T1000 (cell line): ENCODE results near the gene TRPV5.

Source experiments
- DNase-seq: peaks from one replicate; lab custom pipeline; 2025; ENCODE audit warnings: mixed read lengths; lab: John Stamatoyannopoulos, UW

The TRPV5 gene

GRCh38 chr7:142940966-142941535, 7.5 kb upstream of the TRPV5 start:
- no peak for DNase-seq

- no peak for DNase-seq
Measured at GRCh38 chr7:142939226-142939910, 5.8 kb upstream of the TRPV5 start, which contains the start of gene LLCFC1. TSS of gene LLCFC1 (plus strand) at chr7:142939484. CDS start at chr7:142939622, 138 bp downstream.

DNA sequence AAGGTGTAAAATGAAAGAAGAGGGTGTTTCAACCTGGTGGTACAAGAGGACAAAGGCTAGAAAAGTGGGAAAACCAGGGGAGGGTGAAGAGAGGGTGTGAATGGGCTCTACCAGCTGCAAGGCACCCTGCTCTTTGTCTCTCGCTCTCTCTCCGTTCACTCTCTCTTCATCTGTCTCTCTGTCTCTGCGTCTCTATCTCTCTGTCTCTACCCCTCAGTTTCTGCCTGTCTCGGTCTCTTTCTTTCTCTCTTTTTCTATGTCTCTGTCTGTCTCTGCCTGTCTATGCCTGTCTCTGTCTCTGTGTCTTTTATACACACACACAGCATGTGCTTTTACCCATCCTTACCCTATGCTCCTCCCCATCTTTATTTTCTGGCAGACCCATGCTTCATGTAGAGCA, 5.1 kb upstream of the TRPV5 start:
- no peak for DNase-seq

GRCh38 chr7:142935941-142936565, 2.5 kb upstream of the TRPV5 start:
- DNase-seq, result no peak

GRCh38 chr7:142934056-142934455, 510 bp upstream of the TRPV5 start:
- DNase-seq, result no peak

- DNase-seq, result no peak
Measured at GRCh38 chr7:142933092-142933475, 462 bp downstream of the TRPV5 start.

GRCh38 chr7:142932386-142933091, 1.0 kb downstream of the TRPV5 start:
- no peak for DNase-seq

DNA sequence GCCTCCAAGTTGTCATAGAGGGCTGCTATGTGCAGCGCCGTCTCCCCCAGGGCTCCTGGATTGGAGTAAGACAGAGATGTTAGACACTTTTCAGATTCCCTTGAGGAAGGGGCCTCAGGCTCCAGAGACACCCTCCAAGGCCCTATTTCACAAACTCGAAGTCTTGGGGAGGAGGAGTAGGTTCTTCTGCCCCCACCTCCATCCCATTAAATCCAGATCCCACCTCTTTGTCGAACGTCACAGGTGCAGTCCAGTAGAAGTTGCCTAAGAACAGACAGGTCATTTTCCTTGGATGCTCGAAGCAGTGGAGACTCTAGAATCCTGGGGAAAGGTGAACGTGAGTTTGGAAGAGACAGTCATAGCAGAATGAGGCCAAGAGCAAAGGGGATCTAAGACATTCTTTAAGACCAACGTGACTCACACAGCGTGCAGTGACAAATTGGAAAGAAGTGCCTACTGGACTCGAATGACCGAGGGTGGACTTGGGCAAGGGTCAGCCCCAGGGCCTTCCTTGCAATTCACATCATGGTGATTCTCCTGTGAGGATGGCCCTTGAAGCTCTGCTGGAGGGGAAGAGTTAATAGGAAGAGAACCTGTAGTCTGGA, 3.3 kb downstream of the TRPV5 start:
- DNase-seq, result no peak

DNA sequence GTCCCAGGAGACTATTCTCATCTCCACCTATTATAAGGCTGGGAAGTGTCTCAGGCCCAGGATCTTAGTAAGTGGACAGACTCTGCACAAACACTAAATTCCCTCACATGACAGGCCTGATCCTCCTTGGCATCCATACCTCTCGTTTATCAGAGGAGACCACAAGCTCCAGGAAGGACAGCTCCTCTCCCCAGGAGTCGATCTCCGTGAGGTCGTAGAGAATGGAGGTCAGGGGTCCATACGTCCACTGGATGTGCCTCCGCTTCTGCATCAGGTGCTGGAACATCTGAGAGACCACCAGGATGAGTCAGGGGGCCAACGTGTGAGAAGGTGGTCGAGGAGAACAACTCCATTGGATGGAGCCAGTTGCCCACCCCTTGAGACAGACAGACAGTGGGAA, 5.6 kb downstream of the TRPV5 start:
- no peak for DNase-seq

DNA sequence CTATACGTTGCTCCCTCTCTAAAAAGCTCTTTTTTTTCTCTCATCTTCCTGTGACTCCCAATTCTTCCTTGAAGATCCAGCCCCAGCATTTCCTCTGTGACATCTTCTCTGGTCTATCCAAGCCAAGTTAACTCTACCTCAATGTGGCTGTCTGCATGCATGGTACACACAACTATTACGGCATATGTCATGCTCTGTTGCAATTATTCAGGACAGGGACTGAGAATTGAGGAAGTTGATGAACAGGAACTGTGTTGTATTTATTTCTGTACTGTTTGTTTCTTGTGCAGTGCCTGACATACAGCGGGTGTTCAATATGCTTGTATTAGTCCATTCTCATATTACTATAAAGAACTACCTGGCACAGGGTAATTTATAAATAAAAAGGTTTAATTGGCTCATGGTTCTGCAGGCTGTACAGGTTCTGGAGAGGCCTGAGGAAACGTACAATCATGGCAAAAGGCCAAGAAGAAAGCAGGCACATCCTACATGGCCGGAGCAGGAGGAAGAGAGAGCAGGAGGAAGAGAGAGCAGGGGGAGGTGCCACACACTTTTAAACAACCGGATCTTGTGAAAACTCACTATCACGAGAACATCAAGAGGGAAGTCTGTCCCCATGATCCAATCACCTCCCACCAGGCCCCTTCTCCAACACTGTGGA, 6.3 kb downstream of the TRPV5 start:
- no peak for DNase-seq

GRCh38 chr7:142925413-142925812, 8.1 kb downstream of the TRPV5 start:
- no peak for DNase-seq

- no peak for DNase-seq
Measured at GRCh38 chr7:142923391-142923790, 10.2 kb downstream of the TRPV5 start.

- no peak for DNase-seq
Measured at GRCh38 chr7:142919656-142920055, 13.9 kb downstream of the TRPV5 start.

GRCh38 chr7:142918901-142919300, 14.6 kb downstream of the TRPV5 start:
- DNase-seq, result no peak

DNA sequence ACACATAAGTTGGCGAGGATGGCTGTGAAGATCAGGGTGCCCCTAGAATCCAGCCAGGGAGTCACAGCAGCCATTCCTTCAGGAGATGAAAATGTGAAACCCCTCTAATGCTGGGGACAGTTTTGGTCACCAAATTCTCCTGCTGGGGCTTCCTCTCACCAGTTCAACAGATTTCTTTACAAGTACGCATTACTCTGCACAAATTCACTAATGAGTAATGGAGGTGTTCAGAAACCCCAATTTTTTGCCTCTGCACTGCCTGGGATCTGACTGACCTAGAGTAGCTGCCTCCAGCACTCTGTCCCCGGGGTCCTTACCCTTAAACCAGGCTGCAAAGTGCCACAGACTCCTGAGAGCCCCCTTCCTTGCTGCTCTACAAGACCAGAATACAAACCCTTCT, 16.1 kb downstream of the TRPV5 start:
- no peak for DNase-seq

DNA sequence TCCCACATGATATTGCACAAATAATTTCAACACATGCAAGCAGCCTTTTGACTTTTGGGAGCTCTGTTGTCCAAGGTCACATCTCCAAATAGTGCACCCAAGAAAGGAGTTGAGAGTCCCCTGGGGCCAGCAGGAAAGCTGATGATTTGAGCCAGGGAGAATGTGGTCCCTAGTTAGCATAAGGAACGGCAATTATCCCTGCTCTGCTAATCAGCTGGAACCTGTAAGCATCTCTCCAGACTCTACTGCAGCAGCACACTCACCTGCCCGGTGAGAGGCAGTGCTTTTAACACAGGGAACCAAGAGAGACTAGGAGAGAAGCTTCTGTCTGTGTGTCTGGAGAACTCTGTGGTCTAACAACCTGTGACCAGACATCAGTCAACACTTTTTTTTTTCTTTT, 17.0 kb downstream of the TRPV5 start:
- DNase-seq, result no peak

DNA sequence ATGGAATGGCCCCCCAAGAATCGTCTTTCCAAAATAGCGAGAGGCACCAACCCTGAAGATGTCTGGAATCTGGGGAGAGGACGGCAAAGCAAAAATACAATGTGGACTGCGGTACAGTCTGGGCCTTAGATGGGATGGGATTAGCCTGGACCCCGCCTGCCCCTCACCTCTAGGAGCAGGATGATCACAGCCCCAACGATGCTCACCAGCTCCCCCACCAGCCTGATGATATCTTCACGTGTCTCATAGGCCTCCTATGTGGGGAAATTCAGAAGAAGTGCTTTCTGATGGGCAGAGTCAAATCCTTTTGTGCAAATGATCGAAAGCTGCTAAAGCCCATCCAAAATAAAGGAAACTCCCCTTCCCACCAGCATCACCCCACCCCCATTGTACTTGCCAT, 18.2 kb downstream of the TRPV5 start:
- DNase-seq, result no peak

GRCh38 chr7:142914121-142914520, 19.4 kb downstream of the TRPV5 start:
- DNase-seq, result no peak

GRCh38 chr7:142913566-142913965, 20.0 kb downstream of the TRPV5 start:
- no peak for DNase-seq

DNA sequence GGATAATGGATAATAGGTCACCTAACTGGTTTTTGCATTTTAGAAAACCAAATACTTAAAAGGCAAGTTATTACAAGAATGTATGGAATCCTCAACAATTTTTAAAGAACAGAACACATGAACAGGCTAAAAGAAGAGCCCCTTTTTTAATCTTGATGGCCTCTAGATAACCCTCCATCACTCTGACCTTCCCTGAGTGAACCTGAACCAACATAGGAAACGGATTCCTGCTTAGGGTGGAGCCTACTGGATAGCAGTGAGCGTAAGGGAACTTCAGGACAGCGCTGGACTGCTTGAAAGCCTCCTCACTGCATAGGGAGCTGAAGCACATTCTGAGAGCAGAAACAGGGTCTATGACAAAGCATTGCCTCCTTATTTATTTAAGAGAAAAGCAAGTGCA, 20.5 kb downstream of the TRPV5 start:
- no peak for DNase-seq

GRCh38 chr7:142910481-142910880, 23.1 kb downstream of the TRPV5 start:
- DNase-seq, result no peak

DNA sequence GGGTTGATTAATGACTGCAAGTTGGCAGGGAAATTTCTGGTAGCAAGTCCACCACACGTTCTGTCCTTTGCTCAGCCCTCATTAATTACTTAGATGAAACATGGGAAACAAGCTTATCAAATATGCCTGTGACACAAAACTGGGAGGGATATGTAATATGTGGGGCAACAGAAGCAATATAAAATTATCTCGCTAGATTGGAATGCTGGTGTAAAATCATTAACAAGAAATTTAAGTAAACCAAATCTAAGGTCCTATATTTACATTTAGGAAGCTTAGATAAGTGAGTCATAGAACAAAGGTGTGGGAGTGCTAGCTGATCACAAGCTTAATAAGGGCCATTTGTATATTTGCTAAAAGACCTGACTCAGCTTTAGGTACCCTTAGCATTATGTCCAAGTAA, 23.5 kb downstream of the TRPV5 start:
- no peak for DNase-seq
